Left kidney (tissue), 2 donors: ENCODE data around the gene MGMT. TPM values are rescaled to one million over a fixed set of nuclear protein-coding genes. Genes with fewer than 3 reads are reported as not detected.

Experiments
- DNase-seq: peaks from one replicate; pipeline ENCODE4 v3.0.0-alpha.2; 2013
- polyA plus RNA-seq: library from polyadenylated mRNA; unstranded; fragments of 120-200 nt; gene quantifications from one replicate; pipeline ENCODE4 v1.2.1, GENCODE V29; 2013; ENCODE audit not compliant: insufficient read length

MGMT gene
- polyA plus RNA-seq, 1 donor, result 13.8 TPM

GRCh38 chr10:129448539-129448938 is 18.5 kb upstream of the MGMT start:
- DNase-seq, result no peak

DNA sequence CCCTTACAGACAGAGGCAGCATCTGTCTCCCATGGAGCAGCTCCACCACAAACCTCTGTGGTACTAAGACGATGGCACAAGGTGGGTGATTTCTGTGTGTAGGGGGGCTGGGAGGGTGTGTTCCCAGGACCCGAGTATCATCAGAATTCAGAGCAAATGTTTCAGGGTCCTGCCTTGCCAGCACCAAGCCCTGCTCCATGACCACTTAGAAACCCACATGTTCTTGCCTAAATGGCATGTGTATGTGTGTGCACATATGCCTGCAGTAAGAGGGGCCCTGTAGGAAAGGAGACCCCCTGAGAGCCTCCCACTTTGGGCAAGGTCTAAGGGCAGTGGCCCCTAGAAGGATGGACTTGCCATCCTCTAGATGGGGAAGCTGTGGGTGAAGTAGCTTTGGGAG is 17.1 kb upstream of the MGMT start:
- no peak for DNase-seq

DNA sequence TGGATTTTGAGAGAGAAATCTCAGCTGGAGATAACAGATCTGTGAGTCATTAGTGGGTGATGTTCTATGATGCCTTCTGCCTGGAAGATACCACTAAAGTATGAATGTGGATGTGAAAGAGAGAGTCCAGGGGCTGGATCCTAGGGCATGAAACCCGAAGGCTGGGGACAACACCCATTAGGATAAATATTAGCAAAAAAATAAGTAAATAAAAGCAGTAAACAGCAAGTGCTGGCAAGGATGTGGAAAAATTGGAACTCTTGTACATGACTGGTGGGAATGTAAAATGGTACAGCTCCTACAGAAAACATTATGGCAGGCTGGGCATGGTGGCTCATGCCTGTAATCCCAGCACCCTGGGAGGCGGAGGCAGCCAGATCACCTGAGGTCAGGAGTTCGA is 16.6 kb upstream of the MGMT start:
- DNase-seq, result no peak

GRCh38 chr10:129455625-129456024 is 11.4 kb upstream of the MGMT start:
- DNase-seq, result no peak

DNA sequence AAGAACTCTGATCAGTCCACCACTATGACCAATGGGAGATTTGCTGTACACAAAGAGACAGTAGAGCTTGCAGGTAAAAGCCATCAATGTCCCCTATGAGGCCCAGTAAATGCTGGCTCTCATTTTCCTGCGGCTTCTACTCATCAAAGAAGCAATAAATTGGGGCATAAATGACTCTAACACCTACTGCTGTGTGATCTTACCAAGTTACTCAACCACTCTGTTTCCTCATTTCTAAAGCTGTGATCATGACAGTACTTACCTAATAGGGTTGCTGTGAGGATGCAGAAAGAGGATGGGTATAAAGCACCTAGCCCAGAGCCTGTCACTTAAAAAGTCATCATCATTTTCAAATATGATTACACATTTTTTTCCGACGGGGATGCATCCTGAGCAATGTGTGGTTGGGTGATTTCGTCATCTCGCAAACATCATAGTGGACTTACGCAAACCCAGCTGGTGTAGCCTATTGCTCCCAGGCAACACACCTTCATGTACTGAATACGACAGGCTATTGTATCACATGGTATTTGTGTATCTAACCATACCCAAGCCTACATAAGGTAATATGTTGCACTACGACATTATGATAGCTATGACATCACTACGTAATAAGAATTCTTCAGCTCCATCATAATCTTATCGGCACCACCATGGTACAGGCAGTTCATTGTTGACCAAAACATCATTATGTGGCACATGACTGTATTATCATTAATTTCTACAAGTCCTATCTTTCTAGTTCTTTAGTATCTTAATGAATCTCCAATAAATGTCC is 7.1 kb upstream of the MGMT start:
- no peak for DNase-seq

DNA sequence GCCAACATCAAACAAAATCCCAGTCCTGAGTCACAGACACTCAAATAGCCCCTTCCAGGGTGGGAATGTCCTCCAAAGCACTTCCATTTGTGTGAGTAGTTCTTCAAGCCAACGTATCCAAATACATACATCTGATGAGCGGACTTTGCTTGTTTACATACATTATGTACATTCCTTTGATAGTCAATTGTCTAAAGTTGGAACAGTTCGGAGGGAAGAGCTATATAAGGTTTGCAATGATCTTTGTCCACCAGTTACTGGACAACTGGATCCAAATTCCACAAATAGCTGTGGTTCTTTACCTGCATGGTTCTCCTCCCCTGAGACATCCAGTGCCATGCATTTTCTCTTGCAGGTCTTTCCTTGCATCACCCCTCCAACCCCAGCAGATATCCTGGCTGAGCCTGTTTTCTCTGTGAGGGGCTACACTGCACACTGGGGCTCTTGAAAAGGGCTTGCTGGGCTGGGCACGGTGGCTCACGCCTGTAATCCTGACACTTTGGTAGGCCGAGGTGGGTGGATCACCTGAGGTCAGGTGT is 4.7 kb upstream of the MGMT start:
- no peak for DNase-seq

DNA sequence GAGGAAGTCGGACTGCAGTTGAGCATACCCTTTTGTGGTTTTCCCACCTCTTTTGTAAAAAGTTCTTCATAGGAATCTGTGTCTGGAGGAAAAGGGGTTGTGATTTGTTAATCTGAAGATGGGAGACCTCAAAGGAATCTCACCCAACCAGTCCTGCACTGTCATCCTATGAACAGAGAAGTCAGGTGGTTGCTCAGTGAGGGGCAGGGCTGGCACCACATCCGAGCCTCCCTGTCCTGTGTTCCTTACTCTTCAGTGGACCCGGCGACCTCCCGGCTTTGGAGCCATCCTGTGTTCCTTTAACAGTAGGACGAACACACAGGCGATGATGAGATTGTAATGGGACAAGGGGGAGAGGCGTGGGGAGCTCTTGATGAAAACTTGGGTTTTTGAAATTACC is 2.8 kb upstream of the MGMT start:
- DNase-seq, result no peak

DNA sequence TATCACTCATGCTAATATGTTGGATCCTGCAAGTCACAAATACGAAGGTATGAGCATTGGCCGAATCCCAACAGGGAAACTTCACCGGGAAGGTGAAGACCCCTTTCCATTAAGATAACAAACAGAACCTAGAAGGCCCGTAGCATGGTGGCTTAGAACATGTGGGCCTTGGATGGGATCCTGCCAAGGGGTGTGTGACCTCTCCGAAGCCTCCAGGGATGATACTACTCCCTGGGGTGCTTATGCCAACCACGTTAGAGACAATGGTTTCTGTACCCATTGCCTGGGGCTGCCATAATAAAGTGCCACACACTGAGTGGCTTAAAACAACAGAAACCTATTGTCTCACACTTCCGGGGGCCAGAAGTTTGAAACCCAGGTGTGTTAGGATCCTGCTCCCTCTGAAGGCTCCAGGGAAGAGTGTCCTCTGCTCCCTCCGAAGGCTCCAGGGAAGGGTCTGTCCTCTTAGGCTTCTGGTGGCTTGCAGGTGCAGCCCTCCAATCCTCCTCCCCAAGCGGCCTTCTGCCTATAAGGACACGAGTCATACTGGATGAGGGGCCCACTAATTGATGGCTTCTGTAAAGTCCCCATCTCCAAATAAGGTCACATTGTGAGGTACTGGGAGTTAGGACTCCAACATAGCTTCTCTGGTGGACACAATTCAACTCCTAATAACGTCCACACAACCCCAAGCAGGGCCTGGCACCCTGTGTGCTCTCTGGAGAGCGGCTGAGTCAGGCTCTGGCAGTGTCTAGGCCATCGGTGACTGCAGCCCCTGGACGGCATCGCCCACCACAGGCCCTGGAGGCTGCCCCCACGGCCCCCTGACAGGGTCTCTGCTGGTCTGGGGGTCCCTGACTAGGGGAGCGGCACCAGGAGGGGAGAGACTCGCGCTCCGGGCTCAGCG is 992 bp upstream of the MGMT start:
- no peak for DNase-seq

DNA sequence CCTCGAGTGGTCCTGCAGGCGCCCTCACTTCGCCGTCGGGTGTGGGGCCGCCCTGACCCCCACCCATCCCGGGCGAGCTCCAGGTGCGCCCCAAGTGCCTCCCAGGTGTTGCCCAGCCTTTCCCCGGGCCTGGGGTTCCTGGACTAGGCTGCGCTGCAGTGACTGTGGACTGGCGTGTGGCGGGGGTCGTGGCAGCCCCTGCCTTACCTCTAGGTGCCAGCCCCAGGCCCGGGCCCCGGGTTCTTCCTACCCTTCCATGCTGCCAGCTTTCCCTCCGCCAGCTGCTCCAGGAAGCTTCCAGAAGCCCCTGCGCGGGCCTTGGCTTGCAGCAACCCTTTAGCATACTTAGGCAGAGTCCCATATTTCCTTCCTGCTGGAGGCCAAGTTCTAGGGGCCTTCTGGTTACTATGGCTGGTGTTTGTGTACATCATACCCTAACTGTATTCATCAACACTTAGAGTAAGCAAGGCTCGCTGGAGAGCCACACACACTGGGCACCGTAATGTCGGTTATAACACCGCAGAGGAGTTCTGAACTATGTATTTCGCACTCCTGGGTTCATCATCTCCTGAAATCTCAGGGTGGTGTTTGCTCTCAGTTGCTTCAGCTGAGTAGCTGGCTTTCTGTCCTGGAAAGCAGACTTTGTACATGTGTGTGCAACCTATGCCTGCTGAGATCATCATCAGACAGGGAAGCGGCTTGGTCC is 471 bp downstream of the MGMT start:
- DNase-seq, result no peak

DNA sequence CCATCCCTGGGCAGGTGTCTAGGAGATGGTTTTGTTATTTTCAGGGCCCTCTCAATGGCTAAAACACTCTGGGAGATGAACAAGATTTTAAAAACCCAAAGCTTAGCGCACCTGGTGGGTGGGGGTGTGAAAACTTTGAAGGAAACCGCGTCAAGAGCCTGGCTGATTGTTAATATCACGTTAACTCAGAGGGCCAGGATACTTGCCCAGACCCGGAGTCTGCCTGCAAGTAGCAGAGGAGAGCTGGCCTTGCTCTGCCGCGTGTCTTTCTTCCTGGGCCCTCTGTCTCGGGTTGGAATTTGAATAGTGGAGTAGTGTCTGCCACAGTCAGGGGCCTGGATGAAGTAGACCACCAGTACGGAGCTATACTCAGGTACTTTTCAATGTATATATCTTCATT is 1.1 kb downstream of the MGMT start:
- DNase-seq, result no peak

GRCh38 chr10:129470103-129470851 is 3.2 kb downstream of the MGMT start:
- no peak for DNase-seq

DNA sequence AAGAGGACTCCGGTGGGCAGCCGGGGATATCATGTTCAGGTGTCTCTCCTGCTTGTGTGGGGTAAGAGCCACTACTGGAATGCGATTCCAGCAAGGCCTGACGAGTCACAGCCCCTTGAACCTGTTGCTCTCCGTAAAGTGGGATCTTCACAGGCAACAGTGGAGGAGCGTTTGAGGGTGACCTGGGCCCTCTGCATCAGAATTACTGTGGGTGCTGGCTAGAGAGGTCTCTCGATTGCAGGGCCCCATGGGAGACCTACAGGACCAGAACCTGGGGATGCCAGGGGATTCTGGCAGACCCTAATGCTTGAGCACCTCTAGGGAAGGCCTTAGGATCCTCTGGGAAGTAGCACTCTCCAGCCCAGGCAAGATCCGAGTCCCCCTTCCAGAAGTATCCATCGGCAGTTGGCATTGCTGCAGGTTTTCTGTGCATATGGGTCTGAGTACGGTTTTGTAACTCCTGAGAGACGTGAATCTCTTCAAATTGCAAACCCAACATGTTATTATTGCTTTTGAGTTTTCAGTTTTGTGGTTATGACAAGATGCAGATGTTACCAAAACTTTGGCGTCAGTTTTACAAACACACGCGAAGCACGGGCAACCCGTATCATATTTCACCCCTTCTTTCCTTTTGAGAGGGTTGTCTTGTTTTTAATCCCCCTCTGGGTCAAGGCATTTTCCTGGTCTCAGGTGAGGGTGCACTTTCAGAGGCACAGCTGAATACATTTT is 4.6 kb downstream of the MGMT start:
- DNase-seq, result no peak

DNA sequence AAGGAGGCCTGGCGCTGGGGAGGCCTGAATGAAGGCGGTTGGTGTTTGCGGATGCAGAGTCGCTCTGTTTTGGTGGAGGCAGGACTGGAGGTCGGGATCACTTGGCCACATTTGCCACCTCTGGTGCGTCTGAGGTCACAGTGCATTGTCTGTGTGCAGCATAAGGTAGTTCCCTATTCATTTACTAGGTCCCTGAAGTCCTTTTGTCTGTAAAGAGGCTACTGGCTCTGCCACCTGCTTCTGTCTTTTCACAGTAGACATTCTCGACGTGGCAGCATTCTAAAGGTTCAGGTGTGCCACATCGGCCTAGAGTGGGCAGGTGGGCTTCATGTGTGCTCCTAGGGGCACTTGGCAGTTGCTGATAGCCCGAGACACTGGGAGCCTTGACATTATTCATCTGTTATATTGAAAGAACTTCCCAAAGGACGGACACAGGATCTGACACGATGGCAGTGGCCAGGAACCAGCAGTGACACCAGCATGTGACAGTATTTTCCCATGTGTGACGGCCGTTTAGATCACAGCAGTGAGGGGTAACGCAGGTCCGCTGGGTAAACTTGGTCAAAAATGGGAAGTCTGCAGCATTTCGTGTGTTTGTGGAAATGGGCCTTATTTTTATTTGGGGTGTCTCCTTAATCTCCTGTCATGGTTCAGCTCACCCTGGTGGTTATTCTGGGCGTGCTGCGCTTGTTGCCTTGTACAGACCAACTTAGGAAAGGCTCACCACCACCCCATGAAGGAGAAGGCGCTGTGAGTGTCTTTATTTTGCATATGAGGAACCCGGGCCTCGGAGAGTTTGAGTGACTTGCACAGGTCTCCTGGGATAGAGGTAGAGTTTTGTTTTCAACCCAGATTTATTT is 5.9 kb downstream of the MGMT start:
- no peak for DNase-seq

DNA sequence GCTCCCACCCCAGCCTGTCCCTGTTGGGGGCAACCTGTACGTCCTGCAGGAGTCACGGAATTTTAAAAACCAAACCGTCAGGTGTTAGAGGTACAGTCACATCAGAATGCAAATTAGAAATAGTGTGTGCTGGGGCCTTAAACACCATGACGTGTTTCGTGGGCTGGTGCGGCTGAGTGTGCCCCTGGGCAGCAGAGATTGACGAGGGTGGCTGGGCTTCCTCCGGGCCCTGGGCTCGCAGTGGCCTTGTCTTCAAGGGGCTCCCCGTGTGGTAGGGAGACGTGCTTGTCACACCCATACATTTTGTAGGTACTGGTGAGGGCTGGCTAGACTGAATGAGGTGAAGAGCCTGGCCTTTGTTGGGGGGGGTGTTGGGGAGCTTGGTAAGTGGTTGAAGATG is 7.6 kb downstream of the MGMT start:
- DNase-seq, result no peak

DNA sequence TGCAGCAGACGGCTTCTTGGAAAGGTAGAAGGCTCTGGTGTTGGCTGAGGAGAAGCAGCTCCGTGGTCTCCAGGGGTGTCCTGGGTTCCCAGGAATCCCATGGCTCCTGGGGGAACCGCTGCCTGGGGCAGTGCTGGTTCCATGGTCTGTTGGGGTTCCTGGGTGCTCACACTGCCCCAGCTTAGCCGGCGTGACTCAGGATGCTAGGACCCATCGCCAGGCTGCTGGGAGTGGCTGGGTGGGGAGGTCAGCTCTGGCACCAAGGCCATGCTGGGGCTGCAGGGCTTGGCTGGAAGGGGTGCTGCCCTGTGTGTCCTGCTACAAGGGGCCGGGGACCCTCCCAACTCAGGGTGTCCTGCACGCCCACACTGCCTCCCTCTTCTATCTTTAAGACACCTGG is 9.4 kb downstream of the MGMT start:
- DNase-seq, result no peak

GRCh38 chr10:129477051-129477450 is 10.0 kb downstream of the MGMT start:
- no peak for DNase-seq

DNA sequence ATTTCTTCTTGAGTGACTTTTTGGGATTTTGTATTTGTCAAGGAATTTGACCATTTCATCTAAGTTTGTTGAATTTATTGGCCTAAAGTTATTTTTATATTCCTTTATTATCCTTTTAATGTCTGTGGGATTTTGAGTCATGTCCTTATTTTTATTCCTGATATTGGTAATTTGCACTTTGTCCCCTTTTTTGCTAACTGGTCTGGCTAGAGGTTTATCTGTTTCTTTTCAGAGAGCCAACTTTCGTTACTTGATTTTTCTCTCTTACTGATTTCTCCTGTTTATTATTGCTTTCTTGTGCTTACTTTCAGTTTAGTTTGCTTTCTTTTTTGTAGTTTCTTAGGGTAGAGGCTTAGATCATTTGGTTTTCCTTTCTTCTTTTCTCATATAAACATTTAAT is 14.6 kb downstream of the MGMT start:
- no peak for DNase-seq

GRCh38 chr10:129483430-129484010 is 16.5 kb downstream of the MGMT start:
- no peak for DNase-seq

GRCh38 chr10:129486805-129487204 is 19.8 kb downstream of the MGMT start:
- DNase-seq, result no peak
